Urothelium cell line (cell line): Measurements from ENCODE around the gene PTPRT.
A peak's percentile ranks its signal among the peaks of the same experiment; 100 is the strongest.

Experiments used
- DNase-seq: peaks from one replicate; pipeline ENCODE4 v3.0.0; 2011; ENCODE audit warnings: low spot score, mixed read lengths
- FAIRE-seq: peaks from 2 replicates; lab custom pipeline; 2011; peaks lifted over from hg19 to GRCh38; lab: Jason Lieb, UNC

Gene PTPRT

DNA sequence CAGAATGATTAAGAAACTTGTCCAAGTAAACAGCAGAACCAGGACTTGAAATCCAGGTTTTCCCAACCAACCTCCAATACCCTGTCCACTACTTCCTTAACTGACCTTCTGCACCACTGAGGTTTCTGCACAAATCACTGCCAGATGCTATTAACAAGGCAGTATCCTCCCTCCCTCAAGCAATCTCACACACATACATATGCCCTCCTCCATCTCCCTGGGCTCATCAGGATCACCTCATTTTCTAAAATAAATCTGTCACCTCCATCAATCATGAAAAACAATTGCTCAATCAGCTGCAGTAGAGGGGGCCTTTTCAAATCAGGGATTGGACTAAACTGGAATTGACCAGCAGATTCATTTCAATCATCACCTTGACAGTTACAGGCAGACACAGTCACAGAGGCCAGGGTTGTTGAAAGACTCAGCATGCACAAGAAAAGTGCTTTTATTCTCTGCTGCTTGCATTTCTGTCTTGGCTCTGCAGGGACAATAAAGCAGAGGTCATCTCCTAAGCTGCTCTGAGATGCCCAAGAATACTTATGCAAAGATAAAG, 539.4 kb downstream of the PTPRT start:
- FAIRE-seq (no peak), DNase-seq (no peak)

DNA sequence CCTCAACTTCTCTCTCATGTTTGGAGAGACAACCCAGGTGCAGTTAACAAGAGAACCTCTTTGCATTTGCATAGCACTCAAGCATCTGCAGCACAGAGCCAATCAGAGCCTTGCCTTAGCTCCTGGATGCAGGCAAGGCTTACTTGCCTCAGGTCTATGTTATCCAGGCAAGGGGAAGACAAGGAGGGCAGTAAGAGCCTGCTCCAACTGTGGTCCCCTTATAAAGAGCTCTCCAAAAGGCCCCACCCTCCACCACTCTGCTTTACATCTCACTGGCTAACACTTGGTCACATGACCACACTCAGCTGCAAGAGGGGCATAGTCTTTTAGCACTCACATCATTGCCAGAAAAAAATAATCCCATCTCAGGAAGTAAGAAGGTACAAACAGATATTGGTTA, 540.0 kb downstream of the PTPRT start:
- DNase-seq (no peak), FAIRE-seq (no peak)

DNA sequence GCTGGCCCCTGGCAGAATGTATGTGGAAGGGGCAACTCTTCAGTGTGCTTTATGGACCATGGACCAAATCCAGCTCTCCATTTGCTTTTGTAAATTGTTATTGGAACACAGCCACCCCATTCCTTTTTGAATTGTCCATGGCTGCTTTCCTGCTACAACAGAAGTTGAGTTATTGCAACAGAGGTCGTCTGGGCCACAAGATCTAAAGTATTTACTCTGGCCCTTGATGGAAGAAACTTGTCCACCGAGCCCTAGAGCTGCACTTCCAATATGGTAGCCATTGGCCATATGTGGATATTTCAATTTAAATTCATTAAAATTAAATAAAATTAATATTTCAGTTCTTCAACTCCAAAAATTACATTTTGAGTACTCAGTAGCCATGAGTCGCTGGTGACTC, 543.5 kb downstream of the PTPRT start:
- DNase-seq, result no peak
- no peak for FAIRE-seq

DNA sequence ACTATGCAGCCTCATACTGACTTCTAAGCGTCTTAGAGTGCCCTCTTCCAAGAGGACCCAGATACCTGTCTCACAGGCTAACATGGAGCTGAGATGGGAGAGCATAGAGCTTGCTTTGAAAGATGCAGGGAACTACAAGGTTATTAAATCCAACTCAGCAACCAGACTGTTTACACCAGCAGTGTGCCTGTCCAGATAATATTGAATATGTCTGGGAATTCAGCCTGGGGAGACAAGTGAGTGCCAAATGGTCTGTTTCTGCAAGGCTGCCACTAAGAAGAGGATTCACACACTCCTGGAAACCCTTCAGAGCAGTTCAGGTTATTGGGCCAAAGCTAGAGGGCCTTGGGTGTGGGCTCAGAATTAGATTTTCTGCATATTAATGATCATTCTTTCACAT, 547.8 kb downstream of the PTPRT start:
- DNase-seq (no peak), FAIRE-seq (no peak)

DNA sequence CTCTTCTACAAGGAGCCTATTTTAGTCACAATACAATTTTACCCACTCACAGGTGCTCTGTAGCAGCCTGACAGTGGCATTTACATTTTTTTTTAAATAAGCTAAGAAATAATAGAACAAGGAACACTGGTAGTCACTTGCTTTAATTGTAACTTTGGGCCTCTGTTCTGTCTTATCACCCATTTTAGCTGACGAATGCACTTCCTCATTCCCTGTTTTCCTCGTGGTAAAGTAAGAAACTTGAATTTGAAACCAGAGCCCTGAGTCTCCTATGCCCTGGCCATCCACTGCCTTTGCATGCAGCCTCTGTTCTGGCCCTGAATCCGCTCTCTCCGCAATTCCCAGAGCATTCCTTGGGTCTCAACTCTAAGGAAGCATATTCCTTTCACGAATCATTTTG, 550.6 kb downstream of the PTPRT start:
- no peak for FAIRE-seq
- no peak for DNase-seq

DNA sequence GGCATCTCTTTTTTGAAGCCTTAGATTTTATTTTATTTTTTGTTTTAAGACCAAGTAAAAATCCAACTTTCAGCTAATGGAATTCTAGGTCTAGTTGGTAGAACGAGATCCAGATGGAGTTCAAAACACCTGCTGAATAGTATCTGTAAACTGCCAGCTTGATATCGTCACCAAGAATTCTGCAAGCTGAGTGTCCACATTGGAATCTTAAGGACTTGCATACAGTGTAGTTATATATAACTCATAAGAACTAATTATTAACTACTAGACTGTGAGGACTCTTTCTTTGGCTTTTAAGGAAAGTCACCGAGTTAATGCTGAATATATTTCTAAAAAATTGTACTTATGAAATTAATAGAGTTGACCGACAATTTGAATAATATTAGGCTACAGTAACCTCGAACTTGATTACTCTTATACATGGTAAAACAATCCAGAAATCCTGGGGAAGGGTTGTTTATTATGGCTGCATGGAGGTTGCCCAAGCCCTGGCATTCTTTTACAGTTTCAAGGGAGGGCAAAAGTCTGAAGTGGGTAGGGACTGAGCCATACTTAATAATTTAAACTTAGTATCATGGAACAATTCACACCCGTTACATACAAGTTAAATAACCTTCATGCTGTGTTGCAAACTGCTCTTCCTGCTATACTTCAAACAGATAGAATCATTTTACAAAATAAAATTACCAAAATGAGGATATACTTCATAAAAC, 553.9 kb downstream of the PTPRT start:
- FAIRE-seq, result no peak
- no peak for DNase-seq

DNA sequence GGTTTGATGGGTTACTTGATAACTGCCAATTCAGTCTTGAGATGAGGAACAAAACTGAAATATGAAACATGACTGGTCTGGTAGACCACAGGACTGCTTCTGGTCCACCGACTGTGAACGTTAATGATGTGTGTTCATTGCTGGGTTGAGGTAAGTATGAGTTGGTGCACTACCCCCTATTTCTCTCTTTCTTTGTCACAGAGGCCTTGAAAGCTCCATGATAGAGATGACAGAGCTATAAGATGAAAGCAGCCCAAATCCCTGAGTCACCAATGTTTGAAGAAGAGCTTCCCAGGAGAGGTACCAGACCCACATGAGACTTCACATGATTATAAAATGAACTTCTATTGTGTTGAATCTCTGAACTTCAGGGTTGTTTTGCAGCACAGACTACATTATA, 555.5 kb downstream of the PTPRT start:
- DNase-seq, result no peak
- no peak for FAIRE-seq

DNA sequence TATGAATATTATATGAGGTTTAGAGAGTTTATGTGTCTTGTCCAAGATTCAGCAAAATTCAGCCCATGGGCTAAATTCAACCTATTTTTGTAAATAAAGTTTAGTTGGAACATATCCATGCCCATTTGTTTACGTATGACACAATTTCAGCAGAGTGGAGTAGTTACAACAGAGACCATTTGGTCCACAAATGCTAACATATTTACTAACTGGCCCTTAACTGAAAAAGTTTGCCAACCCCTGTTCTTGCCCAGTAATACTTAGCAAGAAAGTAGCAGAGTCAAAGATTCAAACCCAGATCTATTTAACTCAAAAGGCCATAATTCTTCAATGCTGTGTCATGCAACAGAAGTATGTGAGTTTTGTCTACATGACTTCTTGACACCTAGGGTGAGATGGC, 561.0 kb downstream of the PTPRT start:
- FAIRE-seq (no peak), DNase-seq (no peak)

DNA sequence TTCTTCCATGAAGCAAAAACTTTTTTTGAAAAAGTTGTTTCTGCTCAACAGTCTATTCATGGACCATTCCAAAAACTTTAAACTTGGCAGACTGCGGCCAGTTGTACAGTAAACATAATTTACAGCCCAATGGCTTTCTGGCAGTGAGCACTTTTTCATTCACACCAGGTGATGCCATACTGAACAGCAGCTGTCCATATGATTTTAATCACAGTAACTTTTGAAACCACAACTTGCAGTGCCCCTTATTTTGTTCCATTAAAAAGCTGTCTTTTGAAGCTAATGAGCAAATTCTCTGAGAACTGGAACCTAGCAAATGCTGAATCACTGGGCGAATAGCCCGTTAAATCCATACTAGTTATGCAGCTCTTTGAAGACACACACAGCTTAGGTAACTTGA, 576.6 kb downstream of the PTPRT start:
- DNase-seq, result no peak
- FAIRE-seq, result no peak

DNA sequence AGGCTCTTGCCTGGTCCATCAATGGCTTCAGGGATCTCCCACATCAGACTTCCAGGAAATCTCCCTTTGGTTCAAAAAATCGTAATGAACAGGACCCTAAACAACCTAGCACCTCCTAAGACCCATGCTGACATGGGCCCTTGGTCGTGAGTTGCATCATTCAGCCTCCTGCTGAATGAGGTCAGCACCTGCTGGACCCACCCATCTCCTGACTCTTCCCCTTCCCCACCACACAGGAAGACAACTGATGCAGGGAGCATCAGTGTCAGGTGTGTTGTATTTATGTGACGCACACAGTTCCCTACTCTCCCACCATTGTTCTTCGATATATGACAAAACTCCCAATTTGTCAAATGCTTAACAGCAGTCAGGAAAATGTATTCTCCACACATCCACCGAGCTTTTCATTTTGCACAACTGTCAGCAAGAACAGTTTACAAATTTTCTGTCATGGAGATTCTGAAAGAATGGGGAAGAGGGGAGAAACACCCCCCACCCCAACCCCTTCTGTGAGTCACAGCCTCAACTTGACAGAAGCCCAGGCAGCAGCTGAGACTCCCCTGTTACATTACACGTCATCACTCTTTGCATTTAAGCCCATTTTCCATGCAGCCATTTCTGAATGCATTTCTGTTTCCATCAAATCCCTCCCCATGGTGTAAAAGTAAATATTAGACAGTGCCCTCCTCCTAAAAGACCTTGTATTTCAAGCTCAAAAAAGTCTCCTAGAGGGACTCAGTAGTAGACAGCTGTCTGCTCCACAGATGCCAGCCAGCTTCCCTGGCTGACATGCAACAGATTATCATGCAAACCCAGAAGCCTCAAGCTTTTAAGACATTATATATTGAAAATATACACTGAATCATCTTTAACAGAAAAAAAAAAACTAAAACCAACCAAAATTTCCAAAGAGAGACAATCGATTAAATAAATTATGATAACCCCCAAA, 577.5 kb downstream of the PTPRT start:
- no peak for DNase-seq
- no peak for FAIRE-seq

DNA sequence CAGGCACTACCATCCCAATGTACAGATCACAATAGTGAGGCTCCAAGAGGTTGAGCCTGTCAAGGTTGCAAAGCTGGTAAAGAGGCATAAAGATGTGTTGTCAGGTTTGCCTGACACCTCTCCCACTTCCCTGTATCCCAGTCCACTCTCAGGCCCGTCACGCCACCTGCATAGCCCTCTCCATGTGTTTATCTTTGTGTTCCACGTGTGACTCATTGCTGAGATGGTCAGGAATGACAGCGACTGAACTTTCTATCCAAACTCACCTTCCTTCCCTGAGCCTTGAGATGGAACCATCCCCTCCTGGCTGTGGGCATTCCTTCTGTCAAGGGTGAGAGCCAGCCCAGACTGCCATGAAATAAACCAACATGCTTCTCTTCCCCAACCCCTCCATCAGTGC, 578.3 kb downstream of the PTPRT start:
- no peak for DNase-seq
- FAIRE-seq, result no peak

DNA sequence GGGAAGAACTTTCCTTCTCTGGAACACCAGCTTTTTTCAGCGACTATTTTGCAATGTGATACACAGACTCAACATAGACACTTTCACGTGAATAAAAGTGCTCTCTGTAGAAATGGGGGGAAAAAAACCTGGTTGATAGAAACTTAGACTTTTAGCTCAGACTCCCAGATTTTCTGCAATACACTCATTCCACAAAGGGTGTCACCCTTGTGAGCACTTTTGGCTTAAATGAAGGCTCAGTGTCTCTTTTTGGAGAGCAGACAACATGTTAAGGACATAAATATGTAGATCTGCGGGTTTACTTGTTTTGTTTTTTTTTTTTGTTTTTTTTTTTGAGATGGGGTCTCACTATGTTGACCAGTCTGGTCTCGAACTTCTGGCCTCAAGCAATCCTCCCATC, 579.6 kb downstream of the PTPRT start:
- no peak for FAIRE-seq
- DNase-seq, result no peak

DNA sequence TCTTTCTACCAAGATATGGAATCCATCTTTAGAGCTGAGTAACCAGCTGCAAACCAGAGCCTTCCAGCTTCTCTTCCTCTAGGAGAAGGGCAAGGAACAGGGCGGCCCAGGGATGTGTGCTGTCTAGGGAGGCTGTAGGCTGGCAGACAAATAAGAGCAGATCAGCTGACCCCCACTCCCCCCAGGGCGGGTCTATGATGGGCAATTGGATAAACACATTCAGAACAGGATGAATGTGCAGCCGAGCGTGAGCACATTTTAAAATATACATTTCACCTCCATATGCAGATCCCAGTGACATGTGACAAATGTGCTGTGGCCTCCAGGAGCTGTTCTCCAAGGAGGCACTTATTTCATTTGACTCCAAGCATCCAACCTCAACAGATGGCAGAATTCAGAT, 580.1 kb downstream of the PTPRT start:
- DNase-seq, result no peak
- no peak for FAIRE-seq

DNA sequence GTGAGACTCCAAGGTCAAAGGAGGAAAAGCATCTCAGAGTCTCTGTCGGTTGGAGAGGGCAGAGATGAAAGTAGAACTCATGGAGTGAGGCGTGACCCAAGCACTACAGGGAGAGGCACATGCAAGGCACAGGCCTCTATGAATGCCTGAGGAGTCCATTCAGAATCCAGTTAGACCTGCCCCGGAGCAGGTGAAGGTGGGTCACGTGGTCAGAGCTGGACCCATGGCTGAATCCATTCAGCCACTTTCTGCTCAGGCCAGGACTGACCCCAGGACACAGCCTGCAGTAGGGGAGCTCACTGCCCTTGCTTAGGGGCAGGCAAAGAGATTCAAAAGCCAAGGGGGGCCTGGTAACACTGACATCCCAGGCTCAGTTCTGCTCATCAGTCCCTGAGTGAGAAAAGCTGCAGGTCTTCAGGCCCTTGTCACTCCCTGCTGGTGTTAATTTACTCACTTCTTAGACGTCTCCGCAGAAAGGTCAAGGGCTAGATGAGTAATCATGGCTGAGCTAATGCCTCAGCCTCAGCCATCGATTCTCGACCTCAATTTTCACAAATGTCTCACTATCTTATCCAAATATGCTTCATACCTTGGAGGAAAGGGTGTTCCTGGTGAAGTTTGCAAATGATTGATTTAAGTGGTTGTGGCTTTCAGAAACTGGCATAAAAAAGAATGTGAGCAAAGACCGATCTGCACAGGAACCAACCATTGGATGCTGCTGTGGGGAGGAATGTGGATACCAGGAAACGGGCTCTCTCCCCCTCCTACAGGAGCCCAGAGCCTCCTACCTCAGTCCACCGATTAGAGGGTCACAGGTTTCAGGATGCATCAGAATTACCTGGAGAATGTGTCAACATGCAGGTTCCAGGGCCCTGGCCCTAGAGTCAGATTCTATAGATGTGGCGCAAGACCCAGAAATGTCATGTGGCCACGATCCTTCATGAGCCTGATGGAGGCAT, 584.4 kb downstream of the PTPRT start:
- peak; percentile 34 for DNase-seq
- FAIRE-seq, result no peak

DNA sequence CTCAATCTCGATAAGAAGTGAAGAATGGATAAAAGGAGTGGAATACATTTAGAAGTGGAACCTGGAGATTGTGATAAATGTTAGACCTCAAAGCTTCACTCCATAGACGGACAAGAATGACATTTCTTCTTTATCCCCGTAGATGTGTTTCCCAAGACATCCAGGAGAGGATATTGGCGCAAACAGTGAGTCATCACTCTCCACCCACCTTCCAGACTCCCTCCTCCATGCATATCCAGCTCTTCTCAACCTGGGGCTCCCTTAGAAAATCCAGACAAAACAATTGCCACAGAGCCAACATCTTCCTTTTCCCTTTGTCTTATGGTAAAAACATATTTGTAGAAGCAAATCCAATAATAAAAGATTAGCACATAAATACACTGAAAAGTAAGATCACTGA, 586.1 kb downstream of the PTPRT start:
- FAIRE-seq (no peak), DNase-seq (peak; percentile 20)

DNA sequence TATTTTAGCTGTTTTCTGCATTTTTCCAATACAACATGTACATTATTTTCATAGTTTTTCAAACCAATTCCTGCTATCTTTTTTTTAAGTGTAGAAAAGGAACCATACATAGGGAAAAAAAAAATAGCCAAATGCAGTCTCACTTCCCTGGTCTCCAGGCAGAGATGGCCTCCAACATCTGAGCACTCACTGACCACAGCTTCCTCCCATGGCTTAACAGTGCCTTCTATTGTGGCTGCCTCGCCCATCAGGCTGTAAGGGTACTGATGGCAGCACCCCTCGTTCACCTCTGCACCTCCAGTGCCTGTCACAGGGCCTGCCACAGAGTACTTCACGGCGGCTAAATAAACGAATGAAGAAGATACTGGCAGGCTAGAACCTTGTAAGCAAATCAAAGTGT, 591.1 kb downstream of the PTPRT start:
- FAIRE-seq (no peak), DNase-seq (no peak)

DNA sequence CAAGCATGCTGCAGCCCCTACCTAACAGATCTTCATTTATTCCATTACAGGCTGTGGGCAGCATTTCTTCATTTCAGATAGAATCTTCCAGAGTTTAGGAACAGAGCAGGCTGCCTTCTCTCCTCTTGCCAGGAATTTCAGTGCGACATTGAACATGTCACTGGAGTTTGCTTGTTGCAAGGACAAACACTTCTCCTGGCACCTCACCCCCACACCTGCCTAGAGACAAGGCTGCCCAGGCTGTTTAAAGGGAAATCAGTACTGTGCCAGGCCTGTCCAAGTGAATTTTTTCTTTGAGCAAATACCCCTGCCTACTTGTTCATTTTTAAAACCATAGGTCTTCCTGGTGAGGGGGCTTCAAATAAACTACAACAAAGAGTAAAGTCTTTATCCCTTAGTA, 594.1 kb downstream of the PTPRT start:
- no peak for FAIRE-seq
- no peak for DNase-seq

DNA sequence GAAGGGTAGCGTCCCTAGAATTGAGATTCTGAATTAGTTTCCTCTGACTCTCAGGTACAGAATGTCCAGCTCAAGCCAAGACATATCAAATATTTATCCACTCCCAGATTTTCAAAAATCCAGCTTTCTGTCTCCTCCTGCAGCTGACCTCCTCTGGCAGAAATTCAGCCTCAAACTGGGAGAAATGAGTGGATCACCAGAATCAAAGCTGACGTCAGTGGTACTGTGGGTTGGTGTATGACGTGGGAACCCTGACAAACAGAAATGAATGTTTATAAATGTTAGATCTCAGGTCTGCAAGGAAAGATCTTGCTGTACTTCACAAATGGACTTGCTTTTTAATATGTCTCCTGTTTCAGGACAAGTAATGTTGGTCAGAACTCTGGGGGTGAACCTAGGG, 595.0 kb downstream of the PTPRT start:
- FAIRE-seq (no peak), DNase-seq (no peak)

DNA sequence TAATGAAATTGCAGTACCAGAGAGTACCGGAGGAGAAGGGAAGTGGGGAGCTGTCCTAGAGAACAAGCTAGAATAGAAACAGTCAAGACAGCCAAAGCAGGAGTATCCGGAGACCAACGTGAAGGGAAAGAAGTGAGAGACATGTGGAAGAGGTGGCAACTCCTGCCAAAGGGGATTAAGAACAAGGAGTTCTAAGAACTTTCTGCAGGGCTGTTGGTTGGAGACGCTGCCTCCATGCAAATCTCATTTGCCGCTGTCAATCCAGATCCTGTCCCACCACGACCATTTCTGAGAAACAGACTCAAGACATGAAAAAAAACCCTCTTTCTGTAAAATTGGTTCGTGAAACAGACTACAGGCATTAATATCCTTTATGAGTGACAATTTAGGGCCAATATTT, 595.7 kb downstream of the PTPRT start:
- no peak for FAIRE-seq
- DNase-seq, result no peak

DNA sequence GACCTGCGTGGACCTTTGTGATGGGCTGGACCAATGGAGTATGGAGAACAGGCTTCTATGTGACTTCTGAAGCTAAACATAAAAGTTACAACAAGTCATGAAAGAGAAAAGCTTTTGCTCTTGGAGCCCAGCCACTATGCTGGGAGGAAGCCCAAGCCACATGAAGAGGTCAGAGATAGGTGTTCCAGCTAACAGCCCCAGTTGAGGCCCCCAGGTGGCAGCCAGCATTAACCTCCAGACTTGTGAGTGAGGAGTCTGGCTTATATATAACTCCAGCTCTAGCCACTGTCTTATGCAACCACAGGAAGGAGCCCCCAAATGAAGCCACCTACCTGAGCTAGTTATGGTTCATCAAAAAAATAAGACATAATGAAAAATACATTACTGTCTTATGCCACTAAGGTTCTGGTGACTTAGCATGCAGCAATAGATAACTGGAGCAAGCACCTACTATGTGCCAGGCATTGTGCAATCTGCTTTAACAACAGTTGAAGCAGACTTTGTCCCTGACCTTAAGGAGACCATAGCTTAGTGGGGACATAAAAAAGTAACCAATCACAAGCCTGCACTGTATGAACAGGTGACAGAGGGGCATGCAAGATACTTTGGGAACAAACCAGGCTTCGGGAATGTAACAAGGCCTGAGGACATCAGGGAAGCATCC, 599.6 kb downstream of the PTPRT start:
- FAIRE-seq (no peak), DNase-seq (no peak)
